Erythroblast (primary cell): Measurements from ENCODE around the gene ZNF316.

ENCODE experiments used
- GATA1 ChIP-seq: IDR thresholded peaks from 2 replicates; pipeline ENCODE4 v1.6.1; 2011; ENCODE audit warnings: low read depth, mild to moderate bottlenecking, control low read depth, low read length, moderate library complexity
- POLR2A ChIP-seq: IDR thresholded peaks from 2 replicates; pipeline ENCODE4 v1.6.1; 2011; ENCODE audit warnings: mild to moderate bottlenecking, low read length

DNA sequence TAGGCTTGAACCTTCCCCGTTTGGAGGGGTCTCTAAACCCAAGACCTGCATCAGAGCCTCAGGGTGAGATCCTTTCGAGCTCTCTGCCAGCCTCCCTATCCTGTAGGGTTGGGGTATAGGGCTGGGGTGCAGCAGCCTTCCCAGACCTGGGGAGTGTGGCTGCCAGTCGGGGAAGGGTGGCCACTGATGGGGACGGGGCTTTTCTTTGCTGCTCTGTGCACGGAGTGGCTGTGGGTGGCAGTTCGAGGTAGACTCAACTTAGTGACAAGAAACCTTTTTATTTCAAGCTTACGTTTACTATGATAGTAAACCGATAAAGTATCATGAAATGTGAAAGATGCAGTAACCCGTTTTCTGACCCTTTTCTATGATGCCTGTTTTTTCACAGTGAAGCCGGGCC is 13.0 kb downstream of the ZNF316 start:
- TF ChIP-seq POLR2A (no peak), GATA1 (no peak)
